Spinal cord (tissue), 10 donors: Measurements from ENCODE around the gene PHF10. TPM values are rescaled to one million over a fixed set of nuclear protein-coding genes. Genes with fewer than 3 reads are reported as not detected.

Experiments used
- DNase-seq, 6 donors: peaks; one replicate each; pipeline versions ENCODE4 v3.0.0 to v3.0.0-alpha.2; 2013 to 2015; ENCODE audit warnings: low spot score in 6 of 6, low read depth in 4 of 6
- H3K27ac ChIP-seq: one replicate; pipeline ENCODE4 v1.5.1; 2013; ENCODE audit warnings: low read depth, low read length, control low read depth
- H3K27me3 ChIP-seq: one replicate; pipeline ENCODE4 v1.6.1; 2013; ENCODE audit warnings: low read length; ENCODE audit not compliant: control insufficient read depth, insufficient read depth
- H3K36me3 ChIP-seq: one replicate; pipeline ENCODE4 v1.6.1; 2013; ENCODE audit warnings: low read length; ENCODE audit not compliant: control insufficient read depth, insufficient read depth
- H3K4me1 ChIP-seq: one replicate; pipeline ENCODE4 v1.6.1; 2013; ENCODE audit warnings: low read length; ENCODE audit not compliant: control insufficient read depth, insufficient read depth
- H3K4me3 ChIP-seq: one replicate; pipeline ENCODE4 v1.5.1; 2013; ENCODE audit warnings: low read depth, low read length, control low read depth
- H3K9me3 ChIP-seq: one replicate; pipeline ENCODE4 v1.6.1; 2013; ENCODE audit warnings: low read length; ENCODE audit not compliant: control insufficient read depth, insufficient read depth
- WGBS: methylation state at CpG from one replicate; pipeline ENCODE4 v1.1.5; 2013; ENCODE audit warnings: missing lambda C conversion rate; ENCODE audit not compliant: insufficient coverage; 5-methylcytosine and 5-hydroxymethylcytosine counted together
- polyA plus RNA-seq, 2 donors: library from polyadenylated mRNA; unstranded; fragments of 120-200 nt; gene quantifications; one replicate each; pipeline ENCODE4 v1.2.1, GENCODE V29; 2013; ENCODE audit not compliant: insufficient read length in 2 of 2
- total RNA-seq, 2 donors: library from RNA; depleted of rRNA in 1 of 2; stranded (reverse); fragments of 120-200 nt in 1 of 2; fragments of >200 nt in 1 of 2; gene quantifications; one replicate each; pipeline versions ENCODE4 v1.2.3 to v1.2.4, GENCODE V29; 2013 to 2014
- donor health status: healthy.

The PHF10 gene
- total and polyA plus RNA-seq, 4 donors: 44.6 to 70.6 (median 57.6) TPM

DNA sequence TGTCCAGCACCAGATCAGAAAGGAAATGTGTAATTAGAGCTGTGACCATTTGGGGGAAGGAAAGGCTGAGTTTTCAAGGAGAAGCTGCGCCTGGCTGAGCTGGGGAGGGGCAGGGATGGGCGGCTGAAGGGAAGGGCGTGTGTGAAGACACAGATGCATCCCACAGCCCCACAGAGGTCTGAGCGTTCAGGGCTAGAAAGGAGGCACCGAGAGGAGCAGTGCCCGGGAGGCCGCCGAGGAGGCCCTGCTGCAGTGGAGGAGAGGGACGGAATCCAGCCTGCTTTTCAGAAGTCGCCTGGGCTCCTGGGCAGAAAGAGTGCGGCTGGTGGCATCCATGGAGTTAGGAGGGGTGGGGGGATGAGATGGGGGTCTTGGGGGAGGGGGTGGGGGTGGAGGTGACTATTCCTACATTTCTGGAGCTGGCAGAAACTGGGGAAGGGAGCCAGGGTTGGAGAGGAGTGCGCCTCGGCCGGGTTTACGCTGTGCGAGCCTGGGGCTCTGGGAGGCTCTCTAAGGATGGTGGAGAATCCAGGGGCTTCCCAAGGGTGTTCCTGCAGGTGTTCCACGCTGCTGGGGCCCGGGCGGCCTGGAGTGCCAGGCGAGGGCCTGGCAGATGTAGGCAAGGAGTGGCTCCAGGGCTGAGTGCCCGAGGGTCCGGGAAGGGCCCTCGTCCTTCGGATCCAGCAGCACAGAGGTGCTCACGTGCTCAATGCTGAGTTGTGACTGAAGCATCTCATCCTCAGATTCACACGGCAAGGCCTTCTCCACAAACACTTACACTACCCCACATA lies 64.3 kb downstream of the PHF10 start:
- no peak for DNase-seq
- H3K9me3 ChIP-seq: no peaks in the 10 kb centered on the region
- peaks cover 67% of the 10 kb centered on the region for H3K36me3 ChIP-seq
- no peak overlapping the region for H3K4me3 ChIP-seq
- H3K27ac ChIP-seq: no peak overlapping the region
- H3K27me3 ChIP-seq: no peaks in the 10 kb centered on the region
- WGBS: 94% methylated on average over 21 of the region's 26 CpGs
- H3K4me1 ChIP-seq: peaks cover 20% of the 10 kb centered on the region

DNA sequence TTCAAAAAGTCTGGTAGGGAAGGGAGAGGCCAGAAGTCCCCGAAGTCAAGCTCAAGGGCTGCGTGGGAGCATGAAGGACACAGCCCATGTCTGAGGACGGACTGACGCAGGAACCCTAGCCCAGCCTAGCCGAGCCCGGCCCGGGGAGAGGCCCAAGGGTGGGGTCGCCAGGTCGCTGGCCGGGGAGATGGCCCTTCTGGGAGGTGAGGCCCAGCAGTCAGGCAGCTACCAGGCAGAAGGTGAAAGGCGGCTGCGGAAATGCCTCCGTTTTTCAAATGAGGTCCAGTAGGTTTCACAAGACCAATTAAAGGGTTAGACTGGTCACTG lies 67.1 kb downstream of the PHF10 start:
- no peaks in the 10 kb centered on the region for H3K27me3 ChIP-seq

DNA sequence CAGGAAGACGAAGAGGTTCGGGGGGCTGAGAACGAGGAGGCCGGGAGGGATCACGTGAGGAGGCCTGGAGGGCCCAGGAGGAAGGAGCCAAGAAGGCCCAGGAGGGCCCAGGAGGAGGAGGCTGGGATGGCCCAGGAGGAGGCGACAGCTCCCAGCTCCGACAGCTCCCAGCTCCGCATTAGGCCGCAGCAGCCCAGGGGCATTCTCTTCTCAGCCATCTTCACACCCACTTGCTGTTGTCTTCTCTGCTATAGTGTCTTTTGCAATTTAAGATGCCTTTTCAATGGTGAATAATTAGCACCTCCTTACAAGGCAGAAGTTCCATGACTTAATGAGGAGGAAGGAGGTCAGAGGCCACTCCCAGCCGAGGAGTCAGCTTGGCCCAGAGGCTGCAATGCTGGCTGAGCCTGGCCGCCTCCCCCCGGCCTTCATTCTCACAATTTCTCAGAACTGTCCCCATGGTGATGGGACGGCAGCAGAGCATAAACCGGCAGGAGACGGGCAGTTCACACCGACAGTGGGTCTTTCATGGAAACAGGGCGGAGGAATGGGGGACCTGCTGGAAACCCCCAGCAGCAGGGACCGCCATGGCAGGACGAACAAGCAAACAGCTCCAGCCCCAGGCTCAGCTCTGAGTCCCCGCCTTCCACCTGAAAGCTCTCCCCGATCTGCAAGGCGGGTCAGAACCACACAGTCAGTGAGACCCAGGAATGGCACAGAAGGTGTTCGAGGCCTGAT lies 67.6 kb downstream of the PHF10 start:
- no peaks in the 10 kb centered on the region for H3K27me3 ChIP-seq
- WGBS: 64% methylated on average over 19 of the region's 23 CpGs
- peaks cover 54% of the 10 kb centered on the region for H3K36me3 ChIP-seq
- H3K27ac ChIP-seq: no peak overlapping the region
- DNase-seq: peak in 1 of 6 donors; percentile 23
- peaks cover 23% of the 10 kb centered on the region for H3K4me1 ChIP-seq
- H3K9me3 ChIP-seq: no peaks in the 10 kb centered on the region
- H3K4me3 ChIP-seq: no peak overlapping the region

More for the DNA sequence above, 67.1 kb downstream of the PHF10 start:
- Histone ChIP-seq H3K9me3 (no peaks in the 10 kb centered on the region), H3K36me3 (peaks cover 54% of the 10 kb centered on the region), H3K27ac (no peak overlapping the region), H3K4me1 (peaks cover 23% of the 10 kb centered on the region), H3K4me3 (no peak overlapping the region)
- 88% methylated on average over 13 of the region's 13 CpGs for WGBS
- DNase-seq: no peak

DNA sequence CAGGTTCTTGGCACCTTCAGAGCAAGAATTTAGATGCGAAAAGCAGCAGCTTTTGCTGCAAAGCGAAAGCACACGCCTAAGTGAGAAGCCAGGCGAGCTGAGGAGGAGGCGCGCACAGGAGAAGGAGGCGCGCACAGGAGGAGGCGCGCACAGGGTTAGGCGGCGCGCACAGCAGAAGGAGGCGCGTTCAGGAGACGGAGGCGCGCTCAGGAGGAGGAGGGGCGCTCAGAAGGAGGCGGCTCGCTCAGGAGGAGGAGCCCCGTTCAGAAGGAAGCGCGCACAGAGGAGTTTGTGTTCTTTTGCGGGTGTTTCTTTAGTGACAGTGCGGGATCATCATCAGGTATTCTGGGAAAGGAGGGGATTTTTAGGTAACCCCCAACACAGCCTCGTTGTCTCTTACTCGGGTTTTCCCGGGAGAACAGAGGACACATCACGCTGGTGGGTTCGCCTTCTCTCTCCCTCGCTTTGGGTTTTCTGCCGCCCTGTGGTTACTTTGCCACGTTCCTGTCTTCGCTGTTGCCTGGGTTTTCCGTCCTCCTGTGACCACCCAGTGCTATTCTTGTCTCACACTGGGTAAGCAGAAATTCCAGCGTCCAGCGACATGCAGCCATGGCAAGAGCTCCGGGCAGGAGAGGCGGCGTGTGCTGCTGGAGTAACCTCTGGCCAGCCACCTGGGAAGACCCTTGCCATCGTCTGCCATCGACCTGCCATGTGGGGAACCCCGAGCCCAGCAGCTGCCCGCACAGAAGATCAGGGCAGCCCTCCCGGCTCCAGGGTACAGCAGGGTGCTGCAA lies 69.5 kb downstream of the PHF10 start:
- peak overlapping the region; percentile 61 for H3K27ac ChIP-seq
- H3K4me1 ChIP-seq: peaks cover 23% of the 10 kb centered on the region
- H3K27me3 ChIP-seq: no peaks in the 10 kb centered on the region
- H3K4me3 ChIP-seq: peak overlapping the region; percentile 47
- 44% methylated on average over 44 of the region's 46 CpGs for WGBS
- DNase-seq: peak in 5 of 6 donors; percentile 52 to 93 (median 62)
- peaks cover 38% of the 10 kb centered on the region for H3K36me3 ChIP-seq
- no peaks in the 10 kb centered on the region for H3K9me3 ChIP-seq

Other genes starting within 250 kb of the PHF10 start
- 10 to 100 TPM; 29.5 to 38.3 TPM for gene WDR27, start 22.5 kb downstream of the PHF10 start, total RNA-seq
- gene WDR27, start 22.5 kb downstream of the PHF10 start, polyA plus RNA-seq: 10 to 100 TPM; 59.9 to 69.3 TPM
- gene C6orf120, start 22.4 kb downstream of the PHF10 start, total RNA-seq: 10 to 100 TPM; 31.8 to 37.6 TPM
- 10 to 100 TPM; 23.6 to 29.7 TPM for gene C6orf120, start 22.4 kb downstream of the PHF10 start, polyA plus RNA-seq
- gene DYNLT2, start 27.1 kb upstream of the PHF10 start, total RNA-seq: 1 to 10 TPM; 3.0 to 4.7 TPM
- 1 to 10 TPM; 6.7 to 7.2 TPM for gene DYNLT2, start 27.1 kb upstream of the PHF10 start, polyA plus RNA-seq
- gene ERMARD, start 27.1 kb upstream of the PHF10 start, total RNA-seq: 10 to 100 TPM; 27.2 to 44.9 TPM
- gene ERMARD, start 27.1 kb upstream of the PHF10 start, polyA plus RNA-seq: 10 to 100 TPM; 31.9 to 38.2 TPM